ENCODE measurements around the gene GATAD2A. TPM values are rescaled to one million over a fixed set of nuclear protein-coding genes. Genes with fewer than 3 reads are reported as not detected.
A peak's percentile ranks its signal among the peaks of the same experiment; 100 is the strongest.

The GATAD2A gene
- total RNA-seq, 1 donor from 2014 or later, result 118 TPM

DNA sequence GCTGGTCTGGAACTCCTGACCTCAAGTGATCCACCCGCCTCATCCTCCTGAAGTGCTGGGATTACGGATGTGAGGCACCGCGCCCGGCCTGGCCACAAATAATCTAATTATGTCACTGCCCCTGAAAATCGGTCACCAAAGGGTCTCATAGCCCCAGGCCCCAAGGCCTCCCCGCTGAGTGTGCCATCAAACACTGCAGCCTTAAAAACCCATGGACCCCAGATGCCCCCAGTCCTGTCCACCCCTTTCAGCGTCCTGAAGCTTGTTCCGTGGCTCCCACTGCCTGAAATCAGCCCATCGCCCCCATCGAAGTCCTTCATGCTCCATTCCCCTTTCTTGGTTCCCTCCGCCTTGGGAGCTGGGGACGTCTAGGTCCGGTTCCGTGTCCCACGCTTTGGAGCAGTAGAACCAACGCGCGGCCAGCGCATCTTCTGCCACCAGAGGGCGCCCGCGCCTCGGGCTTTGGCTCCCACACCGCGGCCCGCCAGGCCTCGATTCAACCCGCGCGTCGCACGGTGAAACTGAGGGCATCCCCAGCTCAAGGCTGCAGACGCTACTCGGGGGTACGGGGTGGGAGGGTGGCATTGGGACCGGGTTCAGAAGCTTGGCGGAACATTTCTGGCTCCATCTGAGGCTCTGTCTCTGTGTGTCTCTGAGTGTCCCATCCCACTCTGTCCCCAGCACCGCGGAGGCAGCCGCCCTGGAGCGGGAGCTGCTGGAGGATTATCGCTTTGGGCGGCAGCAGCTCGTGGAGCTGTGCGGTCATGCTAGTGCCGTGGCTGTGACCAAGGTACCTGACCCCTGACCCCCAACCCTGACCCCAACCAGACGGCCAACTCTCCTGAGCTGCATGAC, 126.7 kb downstream of the GATAD2A start:
- DNase-seq (ENCODE audit: low read depth), result no peak
- TF ChIP-seq, protein P1, sequence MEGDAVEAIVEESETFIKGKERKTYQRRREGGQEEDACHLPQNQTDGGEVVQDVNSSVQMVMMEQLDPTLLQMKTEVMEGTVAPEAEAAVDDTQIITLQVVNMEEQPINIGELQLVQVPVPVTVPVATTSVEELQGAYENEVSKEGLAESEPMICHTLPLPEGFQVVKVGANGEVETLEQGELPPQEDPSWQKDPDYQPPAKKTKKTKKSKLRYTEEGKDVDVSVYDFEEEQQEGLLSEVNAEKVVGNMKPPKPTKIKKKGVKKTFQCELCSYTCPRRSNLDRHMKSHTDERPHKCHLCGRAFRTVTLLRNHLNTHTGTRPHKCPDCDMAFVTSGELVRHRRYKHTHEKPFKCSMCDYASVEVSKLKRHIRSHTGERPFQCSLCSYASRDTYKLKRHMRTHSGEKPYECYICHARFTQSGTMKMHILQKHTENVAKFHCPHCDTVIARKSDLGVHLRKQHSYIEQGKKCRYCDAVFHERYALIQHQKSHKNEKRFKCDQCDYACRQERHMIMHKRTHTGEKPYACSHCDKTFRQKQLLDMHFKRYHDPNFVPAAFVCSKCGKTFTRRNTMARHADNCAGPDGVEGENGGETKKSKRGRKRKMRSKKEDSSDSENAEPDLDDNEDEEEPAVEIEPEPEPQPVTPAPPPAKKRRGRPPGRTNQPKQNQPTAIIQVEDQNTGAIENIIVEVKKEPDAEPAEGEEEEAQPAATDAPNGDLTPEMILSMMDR (conservative IDR thresholded peaks at IDR 0.05; ENCODE audit: low read depth, low read length), result peak; percentile 91
- H3K4me3 ChIP-seq (ENCODE audit: low read depth, low read length), result no peak overlapping the region

DNA sequence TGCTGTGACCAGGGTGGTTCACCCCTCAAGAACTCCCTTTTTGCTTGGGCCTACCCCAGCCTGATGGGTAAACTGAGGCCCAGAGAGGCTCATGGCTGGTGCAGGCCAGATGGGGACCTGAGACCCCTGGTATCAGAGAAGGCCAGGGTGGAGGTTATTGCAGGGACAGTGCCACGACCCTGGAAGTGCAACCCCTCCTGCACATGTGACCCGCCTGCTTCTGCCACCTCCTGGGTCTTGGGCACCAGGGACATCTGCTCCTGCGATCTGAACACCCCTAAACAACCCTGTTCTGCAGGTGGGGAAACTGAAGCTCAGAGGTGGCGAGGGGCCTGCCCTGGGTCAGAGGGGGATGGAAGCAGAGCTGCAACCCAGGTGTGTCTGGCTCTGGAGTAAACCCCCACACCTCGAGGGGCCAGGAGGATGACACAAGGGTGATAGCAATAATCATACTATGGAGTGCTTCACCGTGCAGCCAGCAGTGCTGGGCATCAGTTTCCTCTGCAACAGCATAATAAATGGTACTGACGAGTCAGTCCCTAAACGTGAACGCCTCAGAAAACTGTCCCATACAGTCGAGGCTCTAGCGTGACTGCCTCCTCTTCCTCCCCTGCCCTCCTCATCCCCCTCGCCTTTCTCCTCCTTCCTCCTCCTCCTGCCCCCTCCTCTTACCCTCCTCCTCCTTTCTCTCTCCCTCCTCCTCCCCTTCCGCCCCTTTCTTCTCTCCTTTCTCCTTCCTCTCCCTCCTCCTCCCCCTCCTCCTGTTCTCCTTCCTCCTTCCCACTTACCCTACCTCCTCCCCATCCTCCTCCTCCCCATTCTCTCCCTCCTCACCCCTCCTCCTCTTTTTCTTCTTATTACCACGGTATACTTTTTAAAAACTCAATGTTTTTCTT, 127.6 kb downstream of the GATAD2A start:
- DNase-seq (ENCODE audit: low read depth), result no peak
- TF ChIP-seq, protein P1 (conservative IDR thresholded peaks at IDR 0.05; ENCODE audit: low read depth, low read length), result no peak
- no peak overlapping the region for H3K4me3 ChIP-seq (ENCODE audit: low read depth, low read length)

DNA sequence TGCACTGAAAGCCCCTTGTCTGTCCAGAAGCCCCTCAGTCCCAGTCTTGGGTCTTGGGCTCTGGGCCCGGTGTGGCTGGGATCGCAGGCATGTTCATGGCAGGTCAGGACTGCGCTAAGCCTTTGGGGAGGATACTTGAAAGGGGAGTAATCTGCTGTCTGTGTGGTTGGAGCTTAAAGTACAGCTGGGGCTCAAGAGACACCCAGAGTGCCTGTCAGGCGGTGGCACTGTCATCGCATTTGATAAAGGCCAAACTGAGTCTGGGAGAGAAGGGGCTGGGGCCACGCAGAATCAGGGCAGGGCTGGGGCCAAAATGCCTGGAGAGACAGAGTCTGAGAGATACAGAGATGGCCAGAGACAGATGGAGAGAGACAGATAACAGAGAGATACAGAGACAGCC, 128.4 kb downstream of the GATAD2A start:
- TF ChIP-seq, protein P1 (conservative IDR thresholded peaks at IDR 0.05; ENCODE audit: low read depth, low read length), result no peak
- no peak for DNase-seq (ENCODE audit: low read depth)
- H3K4me3 ChIP-seq (ENCODE audit: low read depth, low read length), result no peak overlapping the region

DNA sequence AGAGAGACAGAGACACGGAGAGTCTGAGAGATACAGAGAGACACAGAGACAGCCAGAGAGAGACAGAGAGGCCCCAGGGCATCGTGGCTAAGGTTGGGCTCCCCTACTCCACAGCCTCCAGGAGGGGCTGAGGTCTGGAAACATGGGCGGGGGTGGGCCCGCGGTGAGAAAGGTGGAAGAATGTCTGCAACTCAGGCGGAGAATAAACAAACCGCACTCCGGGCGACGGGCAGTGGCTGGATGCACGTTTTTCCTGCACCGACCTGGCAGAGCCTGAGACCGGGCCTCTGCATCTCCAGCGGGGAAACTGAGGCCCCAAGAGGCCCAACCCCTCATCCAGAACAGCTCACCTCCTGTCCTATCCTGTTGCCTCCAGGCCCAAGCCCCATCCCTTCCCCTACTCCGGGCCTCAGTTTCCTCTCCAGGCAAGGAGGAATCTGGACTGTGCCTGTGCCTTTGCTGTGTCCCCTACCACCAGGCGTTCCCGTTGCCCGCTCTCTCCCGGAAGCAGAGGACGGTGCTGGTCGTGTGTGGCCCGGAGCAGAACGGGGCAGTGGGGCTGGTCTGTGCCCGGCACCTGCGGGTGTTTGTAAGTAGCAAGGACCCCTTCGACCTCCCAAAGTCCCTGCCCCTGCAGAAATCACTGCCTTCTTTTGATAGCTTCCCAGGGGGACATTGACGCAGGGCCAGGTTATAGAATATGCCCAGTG, 129.2 kb downstream of the GATAD2A start:
- TF ChIP-seq, protein P1 (conservative IDR thresholded peaks at IDR 0.05; ENCODE audit: low read depth, low read length), result no peak
- no peak overlapping the region for H3K4me3 ChIP-seq (ENCODE audit: low read depth, low read length)
- DNase-seq (ENCODE audit: low read depth), result no peak

DNA sequence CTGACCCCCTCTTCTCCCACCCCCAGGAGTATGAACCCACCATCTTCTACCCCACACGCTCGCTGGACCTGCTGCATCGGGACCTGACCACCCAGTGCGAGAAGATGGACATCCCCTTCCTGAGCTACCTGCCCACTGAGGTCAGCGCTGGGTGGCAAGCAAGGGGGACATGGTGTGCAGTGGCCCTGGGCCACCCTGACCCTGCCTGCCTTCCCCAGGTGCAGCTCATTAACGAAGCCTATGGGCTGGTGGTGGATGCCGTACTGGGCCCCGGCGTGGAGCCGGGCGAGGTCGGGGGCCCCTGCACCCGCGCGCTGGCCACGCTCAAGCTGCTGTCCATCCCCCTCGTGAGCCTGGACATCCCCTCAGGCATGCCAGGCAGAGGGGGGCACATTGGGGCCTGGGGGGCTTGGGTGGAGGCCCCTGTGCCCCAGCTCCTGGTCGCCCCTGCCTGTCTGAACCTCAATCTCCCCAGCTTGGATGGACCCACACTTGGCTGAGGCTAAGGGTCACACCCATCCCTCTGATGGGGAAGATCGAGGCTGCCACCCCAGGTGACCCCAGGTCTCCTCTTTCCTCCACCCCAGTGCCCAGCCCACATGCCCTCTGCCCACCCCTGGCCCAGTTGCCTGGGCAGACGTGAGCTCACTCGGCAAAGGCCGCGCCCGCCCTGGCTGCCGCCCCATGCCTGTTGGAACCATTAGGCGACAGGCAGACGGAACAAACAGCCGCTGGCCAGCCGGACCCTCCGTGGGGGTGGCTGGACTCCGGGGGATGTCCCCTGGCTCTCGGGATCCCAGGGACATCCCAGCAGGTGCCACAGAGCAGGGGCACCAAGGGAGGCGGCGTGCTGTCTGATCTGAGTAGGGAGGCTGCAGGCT, 130.1 kb downstream of the GATAD2A start:
- DNase-seq (ENCODE audit: low read depth), result no peak
- TF ChIP-seq, protein P1 (conservative IDR thresholded peaks at IDR 0.05; ENCODE audit: low read depth, low read length), result no peak
- H3K4me3 ChIP-seq (ENCODE audit: low read depth, low read length), result no peak overlapping the region
